ENCODE data around the gene THAP7. TPM values are rescaled to one million over a fixed set of nuclear protein-coding genes. Genes with fewer than 3 reads are reported as not detected.

The THAP7 gene
- total RNA-seq, 1 experiment from 2014 or later, result 19.3 TPM

- TF ChIP-seq, protein P1, sequence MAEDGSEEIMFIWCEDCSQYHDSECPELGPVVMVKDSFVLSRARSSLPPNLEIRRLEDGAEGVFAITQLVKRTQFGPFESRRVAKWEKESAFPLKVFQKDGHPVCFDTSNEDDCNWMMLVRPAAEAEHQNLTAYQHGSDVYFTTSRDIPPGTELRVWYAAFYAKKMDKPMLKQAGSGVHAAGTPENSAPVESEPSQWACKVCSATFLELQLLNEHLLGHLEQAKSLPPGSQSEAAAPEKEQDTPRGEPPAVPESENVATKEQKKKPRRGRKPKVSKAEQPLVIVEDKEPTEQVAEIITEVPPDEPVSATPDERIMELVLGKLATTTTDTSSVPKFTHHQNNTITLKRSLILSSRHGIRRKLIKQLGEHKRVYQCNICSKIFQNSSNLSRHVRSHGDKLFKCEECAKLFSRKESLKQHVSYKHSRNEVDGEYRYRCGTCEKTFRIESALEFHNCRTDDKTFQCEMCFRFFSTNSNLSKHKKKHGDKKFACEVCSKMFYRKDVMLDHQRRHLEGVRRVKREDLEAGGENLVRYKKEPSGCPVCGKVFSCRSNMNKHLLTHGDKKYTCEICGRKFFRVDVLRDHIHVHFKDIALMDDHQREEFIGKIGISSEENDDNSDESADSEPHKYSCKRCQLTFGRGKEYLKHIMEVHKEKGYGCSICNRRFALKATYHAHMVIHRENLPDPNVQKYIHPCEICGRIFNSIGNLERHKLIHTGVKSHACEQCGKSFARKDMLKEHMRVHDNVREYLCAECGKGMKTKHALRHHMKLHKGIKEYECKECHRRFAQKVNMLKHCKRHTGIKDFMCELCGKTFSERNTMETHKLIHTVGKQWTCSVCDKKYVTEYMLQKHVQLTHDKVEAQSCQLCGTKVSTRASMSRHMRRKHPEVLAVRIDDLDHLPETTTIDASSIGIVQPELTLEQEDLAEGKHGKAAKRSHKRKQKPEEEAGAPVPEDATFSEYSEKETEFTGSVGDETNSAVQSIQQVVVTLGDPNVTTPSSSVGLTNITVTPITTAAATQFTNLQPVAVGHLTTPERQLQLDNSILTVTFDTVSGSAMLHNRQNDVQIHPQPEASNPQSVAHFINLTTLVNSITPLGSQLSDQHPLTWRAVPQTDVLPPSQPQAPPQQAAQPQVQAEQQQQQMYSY (CRISPR knock-in tag; IDR thresholded peaks at IDR 0.05), result 0 out of 2 replicates have a peak, but pooled peaks have one; percentile 7
- TF ChIP-seq ZNF671 (CRISPR knock-in tag; IDR thresholded peaks at IDR 0.05) (no peak), GABPB1 (CRISPR knock-in tag; IDR thresholded peaks at IDR 0.05) (peak; percentile 72), JUN (CRISPR knock-in tag; IDR thresholded peaks at IDR 0.05) (no peak; the same call in 1 of the 2 replicates), ARID4B (CRISPR knock-in tag; IDR thresholded peaks at IDR 0.05; ENCODE audit: borderline replicate concordance) (peak; percentile 81; the same call in 1 of the 2 replicates), RELA (CRISPR knock-in tag; IDR thresholded peaks at IDR 0.05; ENCODE audit: borderline replicate concordance) (peak; percentile 47; the same call in 1 of the 2 replicates), ATF2 (CRISPR knock-in tag; IDR thresholded peaks at IDR 0.05; ENCODE audit: borderline replicate concordance, low read depth) (no peak), GTF2I (CRISPR knock-in tag; conservative IDR thresholded peaks at IDR 0.05) (no peak), OVOL2 (CRISPR knock-in tag; IDR thresholded peaks at IDR 0.05; ENCODE audit: borderline replicate concordance) (no peak), ERG (CRISPR knock-in tag; IDR thresholded peaks at IDR 0.05) (no peak), SMAD4 (CRISPR knock-in tag; IDR thresholded peaks at IDR 0.05) (no peak)
- TF ChIP-seq, protein P2, sequence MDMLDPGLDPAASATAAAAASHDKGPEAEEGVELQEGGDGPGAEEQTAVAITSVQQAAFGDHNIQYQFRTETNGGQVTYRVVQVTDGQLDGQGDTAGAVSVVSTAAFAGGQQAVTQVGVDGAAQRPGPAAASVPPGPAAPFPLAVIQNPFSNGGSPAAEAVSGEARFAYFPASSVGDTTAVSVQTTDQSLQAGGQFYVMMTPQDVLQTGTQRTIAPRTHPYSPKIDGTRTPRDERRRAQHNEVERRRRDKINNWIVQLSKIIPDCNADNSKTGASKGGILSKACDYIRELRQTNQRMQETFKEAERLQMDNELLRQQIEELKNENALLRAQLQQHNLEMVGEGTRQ (CRISPR knock-in tag; IDR thresholded peaks at IDR 0.05), result no peak
Observed at GRCh38 chr22:21001601-21002325, at the start of gene THAP7 (continued).

Data from WTC11 (cell line).